A549 (cell line): ENCODE results near the gene TXNDC8.

Experiments
- BHLHE40 ChIP-seq: IDR thresholded peaks from 2 replicates; pipeline ENCODE4 v1.6.1; 2012; ENCODE audit warnings: low read depth, low read length, inconsistent platforms
- CEBPB ChIP-seq, 2 experiments: fragments of >200 bp in 1 of 2; sonication (Bioruptor Twin) in 1 of 2; formaldehyde crosslinking in 1 of 2; IDR thresholded peaks; 2 replicates each; pipeline ENCODE4 v1.6.1; 2012 to 2016
- CHD4 ChIP-seq: fragments of 200-600 bp; sonication (generic); IDR thresholded peaks from 2 replicates; pipeline ENCODE4 v1.6.1; 2016; ENCODE audit warnings: antibody characterized with exemption, mild to moderate bottlenecking, borderline replicate concordance
- CTCF ChIP-seq: fragments of >200 bp; sonication (Bioruptor Twin); formaldehyde crosslinking; IDR thresholded peaks from 3 replicates; pipeline ENCODE4 v1.5.1; 2016
- GATA3 ChIP-seq: IDR thresholded peaks from 2 replicates; pipeline ENCODE4 v1.6.1; 2012; ENCODE audit warnings: borderline replicate concordance
- KDM1A ChIP-seq: fragments of 200-600 bp; sonication (generic); IDR thresholded peaks from 2 replicates; pipeline ENCODE4 v1.6.1; 2016; ENCODE audit warnings: low read depth, mild to moderate bottlenecking
- KDM5A ChIP-seq: fragments of 200-600 bp; sonication (generic); IDR thresholded peaks from 2 replicates; pipeline ENCODE4 v1.6.1; 2016; ENCODE audit warnings: antibody characterized with exemption, mild to moderate bottlenecking
- MAFK ChIP-seq: fragments of 450-650 bp; IDR thresholded peaks from 2 replicates; pipeline ENCODE4 v1.6.1; 2014; ENCODE audit not compliant: partially characterized antibody
- MAX ChIP-seq: IDR thresholded peaks from 2 replicates; pipeline ENCODE4 v1.6.1; 2012
- MYC ChIP-seq: IDR thresholded peaks from 2 replicates; pipeline ENCODE4 v1.6.1; 2012; ENCODE audit warnings: mild to moderate bottlenecking, inconsistent platforms, low read length, improper control_type of control experiment, borderline replicate concordance
- POLR2A ChIP-seq: IDR thresholded peaks from 2 replicates; pipeline ENCODE4 v1.6.1; 2012; ENCODE audit warnings: mild to moderate bottlenecking, low read length
- POLR2AphosphoS2 ChIP-seq: conservative IDR thresholded peaks from 2 replicates; pipeline ENCODE4 v1.6.1; 2012; ENCODE audit warnings: low read length, improper control_type of control experiment, inconsistent platforms
- RAD21 ChIP-seq, 2 experiments: fragments of >200 bp in 1 of 2; sonication (Bioruptor Twin) in 1 of 2; formaldehyde crosslinking in 1 of 2; IDR thresholded peaks in 1 of 2; conservative IDR thresholded peaks in 1 of 2; 2 replicates in 1 of 2; 3 replicates in 1 of 2; pipeline ENCODE4 v1.6.1; 2012 to 2018; ENCODE audit warnings: inconsistent platforms in 1 of 2
- RFX5 ChIP-seq: fragments of 450-650 bp; IDR thresholded peaks from 2 replicates; pipeline ENCODE4 v1.7.1; 2014; ENCODE audit warnings: antibody characterized with exemption, mild to moderate bottlenecking, moderate library complexity

- no peak for TF ChIP-seq POLR2A
- TF ChIP-seq POLR2AphosphoS2 = no peak
- TF ChIP-seq MAX = no peak
- no peak for TF ChIP-seq CTCF
- TF ChIP-seq MAFK = no peak
- TF ChIP-seq GATA3 = no peak
- no peak for TF ChIP-seq CEBPB (IDR thresholded peaks at IDR 0.05)
- TF ChIP-seq CHD4 = no peak
- no peak for TF ChIP-seq BHLHE40
- TF ChIP-seq RAD21 (conservative IDR thresholded peaks at IDR 0.05 in 1 of 2, IDR thresholded peaks at IDR 0.05 in 1 of 2) = no peak
- TF ChIP-seq MYC = no peak
- no peak for TF ChIP-seq RFX5
- TF ChIP-seq KDM1A = no peak
- TF ChIP-seq KDM5A = no peak
Measured at GRCh38 chr9:110330484-110331105, 7.1 kb downstream of the TXNDC8 start.
